Endothelial cell of umbilical vein (primary cell): ENCODE data around the gene SEMA3G. TPM values are rescaled to one million over a fixed set of nuclear protein-coding genes. Genes with fewer than 3 reads are reported as not detected.

Experiments
- BruUV-seq: library from RNA; stranded (reverse); fragments of 400-500 nt; replicated peaks from 2 replicates; lab custom pipeline; 2021; lab: Mats Ljungman, UMichigan
- CTCF ChIA-PET: fragments of 300-600, 350-600 bp; sonication (Branson Sonifier 250); formaldehyde crosslinking; loops from one replicate; lab custom pipeline; 2021; ENCODE audit warnings: antibody characterized with exemption, inconsistent platforms; lab: Charles Lee
- POLR2A ChIA-PET: fragments of 300-600, 350-600 bp; sonication (Branson Sonifier 250); formaldehyde crosslinking; loops from one replicate; lab custom pipeline; 2021; ENCODE audit warnings: antibody characterized with exemption, inconsistent platforms; lab: Charles Lee
- DNase-seq: peaks from one replicate; pipeline ENCODE4 v3.0.0-alpha.2; 2011; ENCODE audit warnings: low read depth, low spot score
- FAIRE-seq: peaks from 2 replicates; lab custom pipeline; 2011; peaks lifted over from hg19 to GRCh38; lab: Jason Lieb, UNC
- H2AFZ ChIP-seq: 2 replicates; pipeline ENCODE4 v1.6.0; 2012; ENCODE audit warnings: low read depth, low read length, control low read depth, inconsistent platforms
- H3K27ac ChIP-seq: 2 replicates; pipeline ENCODE4 v1.5.1; 2011; ENCODE audit warnings: low read depth, mild to moderate bottlenecking, control low read depth, low read length, moderate library complexity; ENCODE audit not compliant: insufficient read depth
- H3K27me3 ChIP-seq, 2 experiments: 2 replicates each; pipeline versions ENCODE4 v1.6.0 to v1.6.1; 2011; ENCODE audit warnings: low read length in 2 of 2, mixed read lengths in 1 of 2; ENCODE audit not compliant: control insufficient read depth in 2 of 2, insufficient read depth in 2 of 2
- H3K36me3 ChIP-seq, 2 experiments: 2 replicates in 1 of 2; 3 replicates in 1 of 2; pipeline ENCODE4 v1.5.1; 2011; ENCODE audit warnings: low read length in 2 of 2, mild to moderate bottlenecking in 1 of 2, moderate library complexity in 1 of 2; ENCODE audit not compliant: control insufficient read depth in 2 of 2, insufficient read depth in 2 of 2; ENCODE audit errors: extremely low read depth in 1 of 2
- H3K4me1 ChIP-seq: 3 replicates; pipeline ENCODE4 v1.5.1; 2011; ENCODE audit warnings: mild to moderate bottlenecking, low read length; ENCODE audit not compliant: control insufficient read depth, insufficient read depth; ENCODE audit errors: extremely low read depth
- H3K4me2 ChIP-seq: 2 replicates; pipeline ENCODE4 v1.6.1; 2011; ENCODE audit warnings: low read length, control low read depth, mixed read lengths; ENCODE audit not compliant: insufficient read depth
- H3K4me3 ChIP-seq, 3 experiments: fragments of 200-600 bp in 1 of 3; sonication (generic), shearing (Covaris generic) in 1 of 3; replicated peaks in 1 of 3; 2 replicates each; pipeline ENCODE4 v1.5.1; 2011 to 2016; ENCODE audit warnings: control low read depth in 3 of 3, low read length in 3 of 3, mild to moderate bottlenecking in 2 of 3, inconsistent platforms in 1 of 3, low read depth in 1 of 3, moderate library complexity in 1 of 3; ENCODE audit not compliant: insufficient read depth in 1 of 3
- H3K79me2 ChIP-seq: 2 replicates; pipeline ENCODE4 v1.6.0; 2012; ENCODE audit warnings: low read length, inconsistent platforms; ENCODE audit not compliant: control insufficient read depth, insufficient read depth
- H3K9ac ChIP-seq: replicated peaks from 2 replicates; pipeline ENCODE3; 2011; ENCODE audit warnings: low read length, control low read depth; ENCODE audit not compliant: insufficient read depth; ENCODE audit errors: extremely low read depth
- H3K9me1 ChIP-seq: replicated peaks from 3 replicates; pipeline ENCODE4 v1.6.0; 2011; ENCODE audit warnings: mild to moderate bottlenecking, low read length; ENCODE audit not compliant: control insufficient read depth, insufficient read depth; ENCODE audit errors: extremely low read depth
- H3K9me3 ChIP-seq: replicated peaks from 2 replicates; pipeline ENCODE4 v1.5.1; 2012; ENCODE audit warnings: low read length, inconsistent platforms; ENCODE audit not compliant: control insufficient read depth, insufficient read depth
- H4K20me1 ChIP-seq: replicated peaks from 2 replicates; pipeline ENCODE3; 2011; ENCODE audit warnings: mild to moderate bottlenecking, low read length; ENCODE audit not compliant: control insufficient read depth, insufficient read depth; ENCODE audit errors: extremely low read depth
- CTCF ChIP-seq, 2 donors: IDR thresholded peaks; 1 replicate in 1 of 2; 2 replicates in 1 of 2; pipeline ENCODE4 v1.5.1; 2011; ENCODE audit warnings: low read length in 2 of 2, mild to moderate bottlenecking in 2 of 2, moderate library complexity in 2 of 2, control low read depth in 1 of 2, inconsistent platforms in 1 of 2, low read depth in 1 of 2; ENCODE audit not compliant: insufficient read depth in 1 of 2; ENCODE audit errors: extremely low read depth in 1 of 2
- EZH2 ChIP-seq: IDR thresholded peaks from 2 replicates; pipeline ENCODE4 v1.6.1; 2012; ENCODE audit warnings: borderline replicate concordance, low read depth, mild to moderate bottlenecking, moderate library complexity, low read length, inconsistent platforms; ENCODE audit not compliant: severe bottlenecking
- FOS ChIP-seq: IDR thresholded peaks from 2 replicates; pipeline ENCODE4 v1.6.1; 2011; ENCODE audit warnings: mild to moderate bottlenecking, low read length, moderate library complexity, borderline replicate concordance; ENCODE audit not compliant: insufficient read depth
- GATA2 ChIP-seq: IDR thresholded peaks from 2 replicates; pipeline ENCODE4 v1.7.0; 2011; ENCODE audit warnings: low read depth, mild to moderate bottlenecking, moderate library complexity, mixed read lengths, low read length; ENCODE audit not compliant: insufficient read length, insufficient read depth
- JUN ChIP-seq: IDR thresholded peaks from 2 replicates; pipeline ENCODE4 v1.6.1; 2011; ENCODE audit warnings: borderline replicate concordance, low read depth; ENCODE audit not compliant: insufficient read length, insufficient read depth
- MAX ChIP-seq: IDR thresholded peaks from 2 replicates; pipeline ENCODE4 v1.6.1; 2011; ENCODE audit not compliant: insufficient read depth, insufficient read length
- MYC ChIP-seq: IDR thresholded peaks from one replicate; pipeline ENCODE4 v1.6.1; 2011; ENCODE audit warnings: mild to moderate bottlenecking, low read depth, low read length
- POLR2A ChIP-seq: IDR thresholded peaks from 2 replicates; pipeline ENCODE4 v1.6.1; 2012; ENCODE audit warnings: low read depth, mild to moderate bottlenecking, control low read depth, low read length
- POLR2AphosphoS5 ChIP-seq: IDR thresholded peaks from 2 replicates; pipeline ENCODE4 v1.6.1; 2012; ENCODE audit warnings: low read depth, mild to moderate bottlenecking, control low read depth, low read length, moderate library complexity; ENCODE audit not compliant: insufficient read depth
- dilution Hi-C: fragments of 300-500 bp; cut with MboI; formaldehyde crosslinking; loops from one replicate; pipeline ENCODE4 v1.15.0; 2019; ENCODE audit warnings: low sequenced_read_pairs; ENCODE audit not compliant: extremely low pct_ligation_motif_present
- intact Hi-C: fragments of 100-400 bp; cut with micrococcal nuclease; formaldehyde crosslinking; loops from one replicate; pipeline ENCODE4 v1.10.0; 2022
- polyA plus RNA-seq, 4 experiments: library from polyadenylated mRNA; depleted of rRNA in 3 of 4; stranded (reverse) in 3 of 4; unstranded in 1 of 4; fragments of >200 nt; gene quantifications; 2 replicates each; pipeline versions ENCODE4 v1.2.1 to v1.2.3, GENCODE V29; 2011 to 2012; ENCODE audit warnings: missing spikeins in 1 of 4
- total RNA-seq: library from RNA; stranded (reverse); gene quantifications from 2 replicates; pipeline ENCODE4 v1.2.3, GENCODE V29; 2021

Gene SEMA3G
- total and polyA plus RNA-seq, 2 donors (not counting 3 experiments of a cell fraction or from before 2014, with no cell fraction given), result 22.6 to 27.9 TPM

GRCh38 chr3:52383446-52383845 is 61.5 kb downstream of the SEMA3G start:
- Histone ChIP-seq H3K9me3 (no peaks in the 10 kb centered on the region), H3K79me2 (no peaks in the 10 kb centered on the region), H2AFZ (no peak overlapping the region), H3K4me1 (no peaks in the 10 kb centered on the region), H3K27ac (no peak overlapping the region), H3K27me3 (no peaks in the 10 kb centered on the region), H3K36me3 (no peaks in the 10 kb centered on the region), H4K20me1 (no peaks in the 10 kb centered on the region), H3K9me1 (no peaks in the 10 kb centered on the region), H3K9ac (no peak overlapping the region), H3K4me3 (no peak overlapping the region), H3K4me2 (no peak overlapping the region)
- ChIA-PET POLR2A (no interaction called here), CTCF (interaction anchor here (1.1 to 3.5 kb wide), 2 partner anchors 44 to 152 kb away, joined by 4 to 15 read pairs; no protein-coding TSS in a partner anchor)
- FAIRE-seq (no peak), DNase-seq (no peak)
- TF ChIP-seq GATA2 (no peak), FOS (no peak), POLR2AphosphoS5 (no peak), POLR2A (no peak), MYC (no peak), EZH2 (no peak), MAX (no peak), JUN (no peak), CTCF (IDR thresholded peaks at IDR 0.05; ENCODE audit: extremely low read depth in 1 of 2, insufficient read depth in 1 of 2, low read depth in 1 of 2, low read length in 2 of 2) (no peak)
- dilution Hi-C loops, result no loop called here
- intact Hi-C loops, result no loop called here
- no TSS peak for BruUV-seq

Other genes starting within 250 kb of the SEMA3G start
- 45.1 and 48.1 TPM in 2 replicates for gene ALAS1, start 246.9 kb downstream of the SEMA3G start, total RNA-seq
- 72.1 and 76.5 TPM in 2 replicates for gene ALAS1, start 246.9 kb downstream of the SEMA3G start, polyA plus RNA-seq
- gene TLR9, start 219.5 kb downstream of the SEMA3G start, total RNA-seq, result 0.07 TPM in 1 of 2 replicates, not detected in the other
- 0.11 TPM in 1 of 2 replicates, not detected in the other for gene TLR9, start 219.5 kb downstream of the SEMA3G start, polyA plus RNA-seq
- gene TWF2, start 205.9 kb downstream of the SEMA3G start, total RNA-seq, result 82.6 and 82.9 TPM in 2 replicates
- gene TWF2, start 205.9 kb downstream of the SEMA3G start, polyA plus RNA-seq, result 134 and 156 TPM in 2 replicates
- 13.0 and 13.7 TPM in 2 replicates for gene PPM1M, start 199.3 kb downstream of the SEMA3G start, total RNA-seq
- gene PPM1M, start 199.3 kb downstream of the SEMA3G start, polyA plus RNA-seq, result 17.5 and 19.4 TPM in 2 replicates
- gene WDR82, start 166.5 kb downstream of the SEMA3G start, total RNA-seq, result 71.3 and 71.8 TPM in 2 replicates
- gene WDR82, start 166.5 kb downstream of the SEMA3G start, polyA plus RNA-seq, result 30.7 and 39.9 TPM in 2 replicates
- gene GLYCTK, start 157.3 kb downstream of the SEMA3G start, total RNA-seq, result 20.9 and 24.1 TPM in 2 replicates
- 35.4 and 43.6 TPM in 2 replicates for gene GLYCTK, start 157.3 kb downstream of the SEMA3G start, polyA plus RNA-seq
- 5.0 and 5.8 TPM in 2 replicates for gene DNAH1, start 128.8 kb downstream of the SEMA3G start, total RNA-seq
- 6.0 and 7.4 TPM in 2 replicates for gene DNAH1, start 128.8 kb downstream of the SEMA3G start, polyA plus RNA-seq
- gene BAP1, start 35.1 kb downstream of the SEMA3G start, total RNA-seq, result 90.4 and 91.0 TPM in 2 replicates
- 82.5 and 89.6 TPM in 2 replicates for gene BAP1, start 35.1 kb downstream of the SEMA3G start, polyA plus RNA-seq
- 6.5 and 7.8 TPM in 2 replicates for gene PHF7, start 34.4 kb downstream of the SEMA3G start, total RNA-seq
- 3.0 and 4.6 TPM in 2 replicates for gene PHF7, start 34.4 kb downstream of the SEMA3G start, polyA plus RNA-seq
- gene TNNC1, start 8.9 kb upstream of the SEMA3G start, total RNA-seq, result not detected in 2 replicates
- gene TNNC1, start 8.9 kb upstream of the SEMA3G start, polyA plus RNA-seq, result 0.12 TPM in 1 of 2 replicates, not detected in the other
- gene NISCH, start 10.5 kb upstream of the SEMA3G start, total RNA-seq, result 153 and 156 TPM in 2 replicates
- gene NISCH, start 10.5 kb upstream of the SEMA3G start, polyA plus RNA-seq, result 178 and 196 TPM in 2 replicates
- gene STAB1, start 50.2 kb upstream of the SEMA3G start, total RNA-seq, result 340 and 369 TPM in 2 replicates
- 369 and 413 TPM in 2 replicates for gene STAB1, start 50.2 kb upstream of the SEMA3G start, polyA plus RNA-seq
- 298 and 327 TPM in 2 replicates for gene NT5DC2, start 88.8 kb upstream of the SEMA3G start, total RNA-seq
- 402 and 516 TPM in 2 replicates for gene NT5DC2, start 88.8 kb upstream of the SEMA3G start, polyA plus RNA-seq
- gene UQCC5, start 91.5 kb upstream of the SEMA3G start, total RNA-seq, result 22.6 and 34.6 TPM in 2 replicates
- 9.9 and 28.2 TPM in 2 replicates for gene UQCC5, start 91.5 kb upstream of the SEMA3G start, polyA plus RNA-seq
- gene PBRM1, start 240.8 kb upstream of the SEMA3G start, total RNA-seq, result 77.1 and 87.1 TPM in 2 replicates
- gene PBRM1, start 240.8 kb upstream of the SEMA3G start, polyA plus RNA-seq, result 18.2 and 26.7 TPM in 2 replicates
- gene GNL3, start 240.9 kb upstream of the SEMA3G start, total RNA-seq, result 109 and 111 TPM in 2 replicates
- 21.0 and 27.8 TPM in 2 replicates for gene GNL3, start 240.9 kb upstream of the SEMA3G start, polyA plus RNA-seq